ENCODE data around the gene TENM3.

TENM3 gene

DNA sequence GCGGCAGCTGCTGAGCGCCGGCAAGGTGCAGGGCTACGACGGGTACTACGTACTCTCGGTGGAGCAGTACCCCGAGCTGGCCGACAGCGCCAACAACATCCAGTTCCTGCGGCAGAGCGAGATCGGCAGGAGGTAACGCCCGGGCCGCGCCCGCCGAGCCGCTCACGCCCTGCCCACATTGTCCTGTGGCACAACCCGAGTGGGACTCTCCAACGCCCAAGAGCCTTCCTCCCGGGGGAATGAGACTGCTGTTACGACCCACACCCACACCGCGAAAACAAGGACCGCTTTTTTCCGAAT is 557.0 kb downstream of the TENM3 start:
- TF ChIP-seq, protein P1, sequence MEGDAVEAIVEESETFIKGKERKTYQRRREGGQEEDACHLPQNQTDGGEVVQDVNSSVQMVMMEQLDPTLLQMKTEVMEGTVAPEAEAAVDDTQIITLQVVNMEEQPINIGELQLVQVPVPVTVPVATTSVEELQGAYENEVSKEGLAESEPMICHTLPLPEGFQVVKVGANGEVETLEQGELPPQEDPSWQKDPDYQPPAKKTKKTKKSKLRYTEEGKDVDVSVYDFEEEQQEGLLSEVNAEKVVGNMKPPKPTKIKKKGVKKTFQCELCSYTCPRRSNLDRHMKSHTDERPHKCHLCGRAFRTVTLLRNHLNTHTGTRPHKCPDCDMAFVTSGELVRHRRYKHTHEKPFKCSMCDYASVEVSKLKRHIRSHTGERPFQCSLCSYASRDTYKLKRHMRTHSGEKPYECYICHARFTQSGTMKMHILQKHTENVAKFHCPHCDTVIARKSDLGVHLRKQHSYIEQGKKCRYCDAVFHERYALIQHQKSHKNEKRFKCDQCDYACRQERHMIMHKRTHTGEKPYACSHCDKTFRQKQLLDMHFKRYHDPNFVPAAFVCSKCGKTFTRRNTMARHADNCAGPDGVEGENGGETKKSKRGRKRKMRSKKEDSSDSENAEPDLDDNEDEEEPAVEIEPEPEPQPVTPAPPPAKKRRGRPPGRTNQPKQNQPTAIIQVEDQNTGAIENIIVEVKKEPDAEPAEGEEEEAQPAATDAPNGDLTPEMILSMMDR (IDR thresholded peaks at IDR 0.05), result no peak
- no peak for TF ChIP-seq ZFX (IDR thresholded peaks at IDR 0.05; ENCODE audit: borderline replicate concordance)
- no peak overlapping the region for H3K27ac ChIP-seq

DNA sequence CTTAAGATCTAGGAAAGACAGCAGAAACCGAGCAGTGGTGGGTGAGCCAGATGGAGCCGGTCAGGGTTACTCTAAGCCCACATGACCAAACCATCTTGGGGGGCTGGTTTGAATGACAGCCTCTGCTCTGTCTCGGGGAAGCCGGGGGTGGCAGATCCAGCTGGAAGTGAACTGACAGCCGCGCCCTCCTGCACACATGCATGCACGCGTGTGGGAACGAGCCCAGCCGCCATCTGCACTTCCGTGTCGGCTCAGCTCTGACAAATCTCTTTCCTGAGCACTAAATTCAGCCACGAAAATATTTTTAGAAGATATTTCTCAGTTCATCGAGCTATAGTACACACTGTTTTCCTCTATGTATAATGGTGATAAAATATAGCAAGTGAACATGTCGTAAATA is 558.4 kb downstream of the TENM3 start:
- H3K27ac ChIP-seq, result no peak overlapping the region
- TF ChIP-seq ZFX (IDR thresholded peaks at IDR 0.05; ENCODE audit: borderline replicate concordance), result no peak
- TF ChIP-seq, protein P1 (IDR thresholded peaks at IDR 0.05), result no peak

DNA sequence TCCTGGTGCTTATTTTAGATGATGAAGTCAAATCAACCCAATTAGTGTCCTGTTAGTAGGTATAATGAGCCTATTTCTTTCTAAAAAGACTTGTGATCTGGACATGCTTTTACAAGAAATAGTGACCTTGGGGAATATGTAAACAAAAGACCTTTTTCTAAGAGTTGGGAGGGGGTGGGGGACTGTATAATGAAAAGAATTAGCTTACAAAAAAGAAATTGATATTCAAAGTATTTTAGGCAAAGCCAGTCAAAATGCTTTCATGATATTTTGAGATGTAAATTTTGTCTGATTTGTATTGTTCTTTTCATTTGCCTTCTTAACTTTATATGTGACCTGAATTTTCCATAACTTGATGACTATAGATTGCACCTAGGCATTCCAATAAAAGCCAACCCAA is 559.4 kb downstream of the TENM3 start:
- TF ChIP-seq, protein P1 (IDR thresholded peaks at IDR 0.05), result no peak
- no peak for TF ChIP-seq ZFX (IDR thresholded peaks at IDR 0.05; ENCODE audit: borderline replicate concordance)

DNA sequence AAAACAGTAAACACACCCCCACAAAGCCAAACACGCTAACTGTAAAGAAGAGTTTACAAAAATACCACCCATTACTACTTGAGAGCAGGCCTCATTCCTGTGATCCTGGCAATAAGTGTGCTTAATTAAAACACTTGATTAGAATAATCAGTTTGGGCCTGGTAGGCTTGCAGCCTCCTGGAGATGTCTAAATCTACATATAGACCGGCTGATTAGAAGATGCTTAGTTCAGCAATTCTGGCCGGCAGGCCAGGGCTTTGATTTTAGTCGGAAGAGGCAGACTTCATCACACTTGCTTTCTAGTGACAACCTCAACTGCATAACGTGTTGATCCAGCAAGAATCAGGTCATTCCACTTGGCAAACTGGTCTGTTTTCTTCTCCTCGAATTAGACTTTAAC is 560.0 kb downstream of the TENM3 start:
- no peak overlapping the region for H3K27ac ChIP-seq
- TF ChIP-seq, protein P1 (IDR thresholded peaks at IDR 0.05), result no peak

More for the DNA sequence above, 559.4 kb downstream of the TENM3 start:
- no peak overlapping the region for H3K27ac ChIP-seq

DNA sequence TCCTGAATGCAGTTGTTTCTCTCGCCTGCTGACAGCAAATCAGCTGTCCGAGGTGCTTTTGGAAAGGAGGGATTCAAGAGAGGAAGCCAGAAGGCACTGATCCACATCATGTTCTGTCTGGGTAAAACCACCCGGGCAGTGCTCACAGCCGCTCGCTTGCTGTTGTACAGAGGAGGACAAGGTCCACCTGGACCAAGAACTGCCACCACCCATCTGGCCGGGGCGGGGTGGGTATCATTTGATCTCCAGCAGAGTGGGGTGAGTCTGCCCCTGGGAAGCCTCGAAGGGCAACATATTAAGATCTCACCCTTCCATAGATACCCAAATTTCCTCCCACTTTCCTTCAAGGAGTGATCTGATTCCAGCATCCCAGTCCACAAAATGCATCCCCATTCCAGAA is 560.9 kb downstream of the TENM3 start:
- no peak for TF ChIP-seq ZFX (IDR thresholded peaks at IDR 0.05; ENCODE audit: borderline replicate concordance)
- TF ChIP-seq, protein P1 (IDR thresholded peaks at IDR 0.05), result no peak
- no peak overlapping the region for H3K27ac ChIP-seq

DNA sequence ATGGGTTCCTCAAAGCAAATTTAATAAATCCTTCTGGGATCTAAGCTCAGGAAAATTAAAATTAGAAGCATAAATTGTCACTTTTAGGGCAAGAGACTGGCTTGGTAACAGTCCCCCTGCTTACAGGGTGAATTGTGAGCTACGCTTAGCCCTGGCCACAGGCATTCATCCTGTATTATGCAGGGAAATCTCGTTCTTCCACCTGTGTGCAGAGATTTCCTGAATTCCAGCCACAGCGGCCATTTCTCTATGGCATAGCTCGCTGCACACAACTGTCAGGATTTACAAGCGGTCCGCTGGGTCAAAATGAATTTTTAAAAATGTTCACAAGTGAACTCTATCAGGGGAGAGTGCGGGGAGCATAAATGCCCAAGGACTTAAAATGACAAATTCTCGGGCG is 562.1 kb downstream of the TENM3 start:
- TF ChIP-seq, protein P1 (IDR thresholded peaks at IDR 0.05), result no peak
- no peak for TF ChIP-seq ZFX (IDR thresholded peaks at IDR 0.05; ENCODE audit: borderline replicate concordance)
- H3K27ac ChIP-seq, result no peak overlapping the region

DNA sequence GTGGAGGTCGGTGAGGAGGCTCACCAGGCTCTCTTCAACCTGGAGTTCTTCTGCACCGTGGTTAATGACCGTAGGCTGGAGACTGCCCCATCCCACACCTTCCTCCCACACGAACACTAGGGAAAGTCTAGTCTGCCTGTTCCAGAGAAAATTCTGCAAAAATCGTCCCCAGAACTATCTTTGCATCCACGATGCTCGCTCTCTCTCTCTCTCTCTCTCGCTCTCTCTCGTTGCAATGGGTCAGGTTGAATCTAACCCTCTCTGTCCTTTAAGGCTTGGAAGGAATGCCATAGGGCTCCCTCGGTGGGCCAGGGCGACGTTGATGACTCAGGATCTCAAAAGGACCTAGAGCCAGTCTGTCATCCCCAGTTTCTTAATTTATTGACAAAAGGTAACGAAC is 562.5 kb downstream of the TENM3 start:
- no peak overlapping the region for H3K27ac ChIP-seq
- TF ChIP-seq ZFX (IDR thresholded peaks at IDR 0.05; ENCODE audit: borderline replicate concordance), result no peak
- TF ChIP-seq, protein P1 (IDR thresholded peaks at IDR 0.05), result no peak
